SK-N-SH treated with all-trans-retinoic acid at 6 μM for 48 hours (cell line): ENCODE results near the gene DRAP1.
"Not testable (repeated sequence)": the region's sequence is repeated elsewhere in the genome, so short reads cannot be mapped to it uniquely, and the experiment has no call there.

Experiments used
- ATAC-seq: fragments of 200-7000 bp; cut with Tn5 transposase; 3 replicates; pipeline ENCODE4 v1.9.1; 2020; ENCODE audit warnings: mild to moderate bottlenecking, moderate library complexity
- ARNTL ChIP-seq: fragments of 450-650 bp; formaldehyde crosslinking; IDR thresholded peaks from 2 replicates; pipeline ENCODE4 v1.5.0; 2020; ENCODE audit warnings: low read depth, mild to moderate bottlenecking, moderate library complexity, borderline replicate concordance
- BACH2 ChIP-seq: fragments of 250-450 bp; sonication (Bioruptor Pico); IDR thresholded peaks from 2 replicates; pipeline ENCODE4 v1.9.0; 2021; ENCODE audit warnings: mild to moderate bottlenecking, borderline replicate concordance
- CREB5 ChIP-seq: fragments of 250-450 bp; sonication (Bioruptor Pico); IDR thresholded peaks from 2 replicates; pipeline ENCODE4 v1.5.1; 2020; ENCODE audit warnings: low read depth, mild to moderate bottlenecking, moderate library complexity
- CSDC2 ChIP-seq: fragments of 250-450 bp; sonication (Bioruptor Pico); IDR thresholded peaks from 2 replicates; pipeline ENCODE4 v1.5.0; 2020; ENCODE audit warnings: mild to moderate bottlenecking, moderate library complexity
- CSRNP3 ChIP-seq: fragments of 250-450 bp; sonication (Bioruptor Pico); IDR thresholded peaks from 2 replicates; pipeline ENCODE4 v1.5.1; 2021; ENCODE audit warnings: mild to moderate bottlenecking, moderate library complexity
- ESRRG ChIP-seq: fragments of 250-450 bp; sonication (Bioruptor Pico); IDR thresholded peaks from 2 replicates; pipeline ENCODE4 v1.6.1; 2021; ENCODE audit warnings: mild to moderate bottlenecking
- GLIS3 ChIP-seq: fragments of 250-450 bp; sonication (Bioruptor Pico); IDR thresholded peaks from 2 replicates; pipeline ENCODE4 v1.5.0; 2020; ENCODE audit warnings: mild to moderate bottlenecking, moderate library complexity
- ISL1 ChIP-seq: fragments of 250-450 bp; sonication (Bioruptor Pico); IDR thresholded peaks from 2 replicates; pipeline ENCODE4 v2.1.2; 2022; ENCODE audit warnings: mild to moderate bottlenecking, moderate library complexity
- OSR1 ChIP-seq: fragments of 250-450 bp; sonication (Bioruptor Pico); IDR thresholded peaks from 2 replicates; pipeline ENCODE4 v1.8.0; 2022; ENCODE audit warnings: moderate library complexity, mild to moderate bottlenecking, inconsistent platforms
- POU6F1 ChIP-seq: fragments of 250-450 bp; sonication (Bioruptor Pico); IDR thresholded peaks from 2 replicates; pipeline ENCODE4 v1.8.0; 2021; ENCODE audit warnings: low read depth, mild to moderate bottlenecking, moderate library complexity, borderline replicate concordance
- PPARA ChIP-seq: fragments of 250-450 bp; sonication (Bioruptor Pico); IDR thresholded peaks from 2 replicates; pipeline ENCODE4 v1.5.0; 2020; ENCODE audit warnings: mild to moderate bottlenecking, borderline replicate concordance
- SNAI2 ChIP-seq: fragments of 250-450 bp; sonication (Bioruptor Pico); IDR thresholded peaks from 2 replicates; pipeline ENCODE4 v1.5.0; 2020; ENCODE audit warnings: mild to moderate bottlenecking, moderate library complexity
- TCF4 ChIP-seq: fragments of 250-450 bp; sonication (Bioruptor Pico); IDR thresholded peaks from 2 replicates; pipeline ENCODE4 v1.8.0; 2021; ENCODE audit warnings: mild to moderate bottlenecking, moderate library complexity, borderline replicate concordance
- TOX ChIP-seq: fragments of 250-450 bp; sonication (Bioruptor Pico); IDR thresholded peaks from 2 replicates; pipeline ENCODE4 v1.8.0; 2021; ENCODE audit warnings: mild to moderate bottlenecking, moderate library complexity, borderline replicate concordance
- TSHZ2 ChIP-seq: fragments of 250-450 bp; sonication (Bioruptor Pico); IDR thresholded peaks from 2 replicates; pipeline ENCODE4 v1.5.0; 2020; ENCODE audit warnings: mild to moderate bottlenecking, moderate library complexity
- ZC3H10 ChIP-seq: fragments of 250-450 bp; sonication (Bioruptor Pico); IDR thresholded peaks from 2 replicates; pipeline ENCODE4 v1.5.1; 2021; ENCODE audit warnings: mild to moderate bottlenecking, moderate library complexity
- ZFP3 ChIP-seq: fragments of 250-450 bp; sonication (Bioruptor Pico); IDR thresholded peaks from 2 replicates; pipeline ENCODE4 v1.5.0; 2020; ENCODE audit warnings: mild to moderate bottlenecking, moderate library complexity
- ZFP30 ChIP-seq: fragments of 450-650 bp; formaldehyde crosslinking; IDR thresholded peaks from 2 replicates; pipeline ENCODE4 v1.5.0; 2022; ENCODE audit warnings: mild to moderate bottlenecking, moderate library complexity
- ZNF565 ChIP-seq: fragments of 450-650 bp; formaldehyde crosslinking; conservative IDR thresholded peaks from 2 replicates; pipeline ENCODE4 v1.5.0; 2020; ENCODE audit warnings: low read depth, mild to moderate bottlenecking, moderate library complexity
- ZNF70 ChIP-seq: fragments of 450-650 bp; formaldehyde crosslinking; IDR thresholded peaks from 2 replicates; pipeline ENCODE4 v1.5.0; 2020; ENCODE audit warnings: mild to moderate bottlenecking, moderate library complexity
- ZNF8 ChIP-seq: fragments of 450-650 bp; formaldehyde crosslinking; IDR thresholded peaks from 2 replicates; pipeline ENCODE4 v1.5.0; 2020; ENCODE audit warnings: mild to moderate bottlenecking, moderate library complexity

The DRAP1 gene

GRCh38 chr11:65946655-65947054 is 27.4 kb downstream of the DRAP1 start:
- TF ChIP-seq TSHZ2 (CRISPR knock-in tag): no peak
- no peak for TF ChIP-seq SNAI2 (CRISPR knock-in tag)
- TF ChIP-seq ZFP3: no peak
- TF ChIP-seq TOX (CRISPR knock-in tag): no peak
- TF ChIP-seq ZNF565: no peak
- TF ChIP-seq ZNF70 (CRISPR knock-in tag): no peak
- no peak for TF ChIP-seq ESRRG (CRISPR knock-in tag)
- no peak for TF ChIP-seq OSR1 (CRISPR knock-in tag)
- TF ChIP-seq ARNTL: no peak
- TF ChIP-seq CSRNP3 (CRISPR knock-in tag): no peak
- TF ChIP-seq PPARA (CRISPR knock-in tag): no peak
- no peak for TF ChIP-seq CREB5 (CRISPR knock-in tag)
- TF ChIP-seq ZFP30 (CRISPR knock-in tag): no peak
- TF ChIP-seq ISL1 (CRISPR knock-in tag): no peak
- TF ChIP-seq BACH2 (CRISPR knock-in tag): no peak
- no peak for TF ChIP-seq GLIS3
- no peak for ATAC-seq

GRCh38 chr11:65947133-65947532 is 27.9 kb downstream of the DRAP1 start:
- ATAC-seq: no peak; the same call in 2 of the 3 replicates
- TF ChIP-seq SNAI2 (CRISPR knock-in tag) (no peak), TCF4 (no peak)
- TF ChIP-seq, all 23 proteins: peak for 0

GRCh38 chr11:65947603-65948125 is 28.4 kb downstream of the DRAP1 start:
- ATAC-seq: no peak
- TF ChIP-seq ZFP30 (CRISPR knock-in tag) (no peak), CREB5 (CRISPR knock-in tag) (no peak), PPARA (CRISPR knock-in tag) (no peak), CSDC2 (CRISPR knock-in tag) (no peak), ZC3H10 (CRISPR knock-in tag) (no peak), ZNF565 (no peak), TOX (CRISPR knock-in tag) (no peak), ZNF8 (CRISPR knock-in tag) (no peak), ZFP3 (no peak), POU6F1 (CRISPR knock-in tag) (no peak), GLIS3 (no peak)

GRCh38 chr11:65950711-65951110 is 31.5 kb downstream of the DRAP1 start:
- ATAC-seq: not testable (repeated sequence)

GRCh38 chr11:65951641-65952040 is 32.4 kb downstream of the DRAP1 start:
- not testable (repeated sequence) for ATAC-seq
